Endothelial cell (in vitro differentiated cells): ENCODE data around the gene CRB2. TPM values are rescaled to one million over a fixed set of nuclear protein-coding genes. Genes with fewer than 3 reads are reported as not detected.

ENCODE experiments used
- DNase-seq: peaks from one replicate; pipeline ENCODE4 v3.0.0; 2021; ENCODE audit warnings: low spot score
- H3K27ac Mint-ChIP-seq: one replicate; pipeline ENCODE4 v1.8.0; 2021; ENCODE audit warnings: mixed read lengths, inconsistent platforms; ENCODE audit not compliant: unreplicated experiment
- H3K27me3 Mint-ChIP-seq: one replicate; pipeline ENCODE4 v1.8.0; 2021; ENCODE audit warnings: mild to moderate bottlenecking, moderate library complexity, mixed read lengths, inconsistent platforms; ENCODE audit not compliant: unreplicated experiment
- H3K36me3 Mint-ChIP-seq: one replicate; pipeline ENCODE4 v1.8.0; 2021; ENCODE audit warnings: mild to moderate bottlenecking, low read depth, mixed read lengths, inconsistent platforms; ENCODE audit not compliant: unreplicated experiment
- H3K4me1 Mint-ChIP-seq: one replicate; pipeline ENCODE4 v1.8.0; 2021; ENCODE audit warnings: mild to moderate bottlenecking, mixed read lengths, inconsistent platforms; ENCODE audit not compliant: unreplicated experiment
- H3K4me3 Mint-ChIP-seq: one replicate; pipeline ENCODE4 v1.8.0; 2021; ENCODE audit warnings: mild to moderate bottlenecking, mixed read lengths, inconsistent platforms; ENCODE audit not compliant: unreplicated experiment
- H3K9me3 Mint-ChIP-seq: one replicate; pipeline ENCODE4 v1.8.0; 2021; ENCODE audit warnings: mixed read lengths, inconsistent platforms; ENCODE audit not compliant: unreplicated experiment
- CTCF ChIP-seq: fragments of 200-600 bp; sonication (generic); IDR thresholded peaks from one replicate; pipeline ENCODE4 v1.5.0; 2021; ENCODE audit warnings: antibody characterized with exemption; ENCODE audit not compliant: unreplicated experiment
- total RNA-seq: library from RNA; stranded (reverse); fragmentation: NEBNext Ultra II Directional; extraction: Animal tissue kit (Norgen Biotek cat#: 25700); gene quantifications from one replicate; pipeline ENCODE4 v1.2.1, GENCODE V29; 2021; ENCODE audit not compliant: unreplicated experiment

CRB2 gene
- total RNA-seq, 1 donor from 2014 or later: 0.18 TPM

DNA sequence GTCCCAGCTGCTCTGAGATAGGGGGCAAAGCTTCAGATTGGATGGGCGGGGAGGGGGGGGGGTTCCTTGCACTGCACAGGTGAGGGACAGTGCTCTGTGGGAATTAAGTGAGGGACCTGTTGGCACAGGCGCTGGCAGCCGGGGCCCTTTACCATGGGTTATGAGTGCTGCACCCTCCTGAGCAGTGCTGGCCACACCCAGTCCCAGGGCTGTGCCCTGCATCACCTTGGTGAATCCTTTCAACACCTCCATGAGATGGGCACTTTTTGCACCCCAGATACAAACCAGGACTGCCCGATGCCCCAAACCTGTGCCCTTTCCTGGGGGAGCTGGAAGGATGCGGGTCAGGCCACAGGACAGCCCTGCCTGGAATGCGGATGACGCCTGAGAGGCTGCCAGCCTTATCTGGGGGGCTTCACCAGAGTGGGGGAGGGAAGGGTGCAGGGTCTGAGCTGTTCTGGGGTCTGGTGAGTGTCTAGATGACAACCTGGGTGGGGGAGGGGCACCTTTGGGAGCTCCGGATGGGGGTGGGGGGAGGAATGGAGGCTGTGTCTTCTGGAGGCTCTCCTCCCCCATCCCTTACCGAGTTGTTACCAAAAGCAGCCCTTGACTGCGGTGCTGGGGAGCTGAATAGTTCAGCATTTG lies 5.2 kb downstream of the CRB2 start:
- no peaks in the 10 kb centered on the region for H3K9me3 Mint-ChIP-seq
- no peak for TF ChIP-seq CTCF
- no peak overlapping the region for H3K4me3 Mint-ChIP-seq
- DNase-seq: no peak
- H3K4me1 Mint-ChIP-seq: peaks cover 10% of the 10 kb centered on the region
- no peak overlapping the region for H3K27ac Mint-ChIP-seq
- peaks cover 23% of the 10 kb centered on the region for H3K27me3 Mint-ChIP-seq
- no peaks in the 10 kb centered on the region for H3K36me3 Mint-ChIP-seq

DNA sequence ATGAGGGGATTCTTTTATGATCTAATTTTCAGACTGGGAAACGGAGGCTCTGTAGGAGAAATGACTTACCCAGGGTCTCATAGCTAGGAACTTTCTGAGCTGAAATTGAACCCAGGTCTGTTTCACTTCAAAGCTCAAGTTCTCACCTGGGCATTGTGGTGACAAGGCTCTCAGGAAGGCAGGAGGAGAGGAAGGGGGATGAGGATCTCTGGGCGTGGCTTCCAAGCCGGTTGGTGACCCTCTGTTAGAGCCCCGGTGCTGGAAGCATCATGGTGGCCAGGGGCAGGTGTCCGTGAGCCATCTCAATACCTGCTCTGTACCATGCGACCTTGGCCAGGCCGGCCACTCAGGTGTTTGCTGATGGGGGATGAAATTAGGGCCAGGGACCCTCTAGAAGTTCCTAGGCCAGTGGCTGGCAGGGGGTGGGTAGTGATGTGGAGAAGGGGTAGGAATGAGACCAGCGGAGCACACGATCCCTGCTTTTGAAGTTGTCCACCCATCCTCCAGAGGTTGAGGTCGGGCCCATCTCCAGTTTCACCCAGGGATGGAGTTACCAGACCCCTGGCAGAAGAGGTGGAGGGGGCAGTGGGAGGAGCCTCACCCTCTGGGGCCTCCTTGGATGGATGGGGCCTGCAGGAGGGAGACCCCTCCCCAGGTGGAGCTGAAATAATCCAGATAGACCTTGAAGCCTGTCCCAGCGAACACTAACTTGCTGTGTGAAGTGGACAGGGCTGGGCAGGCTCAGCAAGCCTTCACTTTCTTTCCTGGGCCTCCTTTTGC lies 5.9 kb downstream of the CRB2 start:
- H3K9me3 Mint-ChIP-seq: no peaks in the 10 kb centered on the region
- H3K27me3 Mint-ChIP-seq: peaks cover 19% of the 10 kb centered on the region
- DNase-seq: no peak
- H3K4me1 Mint-ChIP-seq: peaks cover 6% of the 10 kb centered on the region
- no peak for TF ChIP-seq CTCF
- H3K27ac Mint-ChIP-seq: no peak overlapping the region
- no peak overlapping the region for H3K4me3 Mint-ChIP-seq
- no peaks in the 10 kb centered on the region for H3K36me3 Mint-ChIP-seq

GRCh38 chr9:123362856-123363255 lies 6.9 kb downstream of the CRB2 start:
- H3K27me3 Mint-ChIP-seq: peaks cover 19% of the 10 kb centered on the region
- peaks cover 6% of the 10 kb centered on the region for H3K4me1 Mint-ChIP-seq
- no peak for TF ChIP-seq CTCF
- no peaks in the 10 kb centered on the region for H3K9me3 Mint-ChIP-seq
- no peak overlapping the region for H3K4me3 Mint-ChIP-seq
- DNase-seq: no peak
- H3K36me3 Mint-ChIP-seq: no peaks in the 10 kb centered on the region
- no peak overlapping the region for H3K27ac Mint-ChIP-seq

DNA sequence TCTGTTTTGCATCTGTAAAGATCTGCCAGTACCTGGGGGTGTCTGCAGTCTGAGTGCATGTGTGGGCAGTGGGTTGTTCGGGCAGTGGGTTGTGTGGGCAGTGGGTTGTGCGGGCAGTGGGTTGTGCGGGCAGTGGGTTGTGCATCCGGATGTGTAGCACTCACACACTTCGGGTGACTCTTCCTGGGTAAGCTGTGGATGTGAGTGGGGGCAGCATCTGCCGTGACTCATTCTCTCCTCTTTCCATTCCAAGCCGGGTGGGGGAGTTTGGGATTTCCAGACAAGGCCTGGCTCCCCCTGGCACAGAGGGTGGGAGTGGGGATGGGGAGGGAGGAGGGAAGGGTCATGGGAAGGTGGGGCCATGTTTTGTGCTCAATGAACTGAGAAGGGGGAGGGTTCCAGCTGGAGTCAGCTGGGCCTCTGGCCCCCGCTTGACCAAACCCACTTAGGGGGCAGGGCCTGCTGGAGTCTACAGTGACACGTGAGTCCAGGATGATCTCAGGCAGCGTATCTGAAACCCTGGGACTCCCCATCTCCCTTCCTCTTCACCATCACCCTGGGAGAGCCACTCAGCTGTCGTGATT lies 8.3 kb downstream of the CRB2 start:
- H3K4me3 Mint-ChIP-seq: no peak overlapping the region

More for the DNA sequence above, 8.3 kb downstream of the CRB2 start:
- Mint-ChIP-seq H3K27me3 (peaks cover 16% of the 10 kb centered on the region), H3K9me3 (no peaks in the 10 kb centered on the region), H3K36me3 (no peaks in the 10 kb centered on the region), H3K27ac (no peak overlapping the region), H3K4me1 (peaks cover 6% of the 10 kb centered on the region)
- no peak for DNase-seq
- TF ChIP-seq CTCF: no peak
